ENCODE data around the gene PRPF8.
A peak's percentile ranks its signal among the peaks of the same experiment; 100 is the strongest.
"Not testable (repeated sequence)": the region's sequence is repeated elsewhere in the genome, so short reads cannot be mapped to it uniquely, and the experiment has no call there.

Gene PRPF8

DNA sequence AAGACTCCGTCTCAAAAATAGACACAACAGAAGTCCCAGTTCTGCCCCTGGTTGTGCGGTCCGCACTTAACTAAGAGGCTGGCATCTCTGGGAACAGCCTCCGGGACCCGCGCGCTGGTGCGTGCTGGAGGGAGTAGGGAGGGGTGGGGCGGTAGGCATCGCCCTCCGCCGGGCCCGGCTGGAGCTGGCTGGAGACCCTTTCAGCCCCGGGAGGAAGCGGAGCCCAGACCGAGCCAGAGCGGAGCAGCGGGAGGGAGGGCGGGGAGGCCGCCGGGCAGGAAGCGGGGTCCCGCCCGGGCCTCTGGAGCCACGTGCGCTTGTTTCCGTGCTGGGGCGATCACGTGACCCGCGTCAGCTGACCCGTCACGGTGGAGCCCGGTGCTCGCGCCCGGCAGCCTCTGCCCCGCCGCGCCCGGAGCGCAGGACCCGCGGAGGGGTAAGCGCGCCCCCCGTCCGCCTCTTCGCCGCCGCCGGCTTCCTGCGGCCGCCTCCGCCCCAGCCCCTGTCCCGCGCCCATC lies 39.7 kb upstream of the PRPF8 start, which contains the start of gene WDR81:
Gene WDR81 (plus strand): TSS at position 354 of the 518 bp plus-strand sequence. CDS start 256 bp downstream, outside the sequence.
- Histone ChIP-seq H4K20me1 (ENCODE audit: insufficient read depth, low read length) (no peaks in the 10 kb centered on the region), H3K9me2 (ENCODE audit: low read depth, low read length) (no peaks in the 10 kb centered on the region), H3K27ac (ENCODE audit: low read depth, low read length, poor library complexity, severe bottlenecking) (peak within 1 kb of the TSS; percentile 93), H3K9me3 (ENCODE audit: low read length) (no peaks in the 10 kb centered on the region), H3K27me3 (ENCODE audit: insufficient read depth, low read length) (no peaks in the 10 kb centered on the region), H3K79me2 (ENCODE audit: insufficient read depth, low read length) (no peaks in the 10 kb centered on the region), H3K4me2 (ENCODE audit: low read length) (peak within 1 kb of the TSS; percentile 95), H3K36me3 (ENCODE audit: insufficient read depth, low read length) (peaks cover 11% of the 10 kb centered on the region; the same call in 1 of the 2 replicates), H3K4me1 (ENCODE audit: insufficient read depth, low read length, severe bottlenecking) (peaks cover 77% of the 10 kb centered on the region), H2AFZ (ENCODE audit: low read length) (no peak within 1 kb of the TSS), H3F3A (ENCODE audit: insufficient read depth, low read length) (no peaks in the 10 kb centered on the region; the same call in 1 of the 2 replicates), H3K9ac (ENCODE audit: low read length) (peak within 1 kb of the TSS; percentile 86), H3K4me3 (ENCODE audit: low read depth, low read length, poor library complexity, severe bottlenecking) (peak within 1 kb of the TSS; percentile 88)
- TF ChIP-seq CTCF (IDR thresholded peaks at IDR 0.05; ENCODE audit: low read length) (no peak), EZH2 (IDR thresholded peaks at IDR 0.05; ENCODE audit: borderline replicate concordance, low read length) (no peak)

DNA sequence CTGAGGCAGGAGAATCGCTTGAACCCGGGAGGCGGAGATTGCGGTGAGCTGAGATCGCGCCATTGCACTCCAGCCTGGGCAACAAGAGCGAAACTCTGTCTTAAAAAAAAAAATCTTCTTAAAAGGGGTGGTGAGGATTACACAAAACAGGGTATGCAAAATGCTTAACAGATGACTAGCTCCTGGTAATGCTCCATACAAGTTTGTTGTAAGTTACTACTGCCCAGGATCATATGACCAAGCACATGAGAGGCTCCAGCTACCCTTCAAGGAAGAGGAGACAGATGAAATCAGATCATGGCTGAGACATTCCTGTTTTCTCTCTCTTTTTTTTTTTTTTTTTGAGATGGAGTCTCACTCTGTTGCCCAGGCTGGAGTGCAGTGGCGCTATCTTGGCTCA lies 37.4 kb upstream of the PRPF8 start:
- H4K20me1 ChIP-seq (ENCODE audit: insufficient read depth, low read length); H3K4me3 ChIP-seq (ENCODE audit: low read depth, low read length, poor library complexity, severe bottlenecking); H3K27me3 ChIP-seq (ENCODE audit: insufficient read depth, low read length); H3K79me2 ChIP-seq (ENCODE audit: insufficient read depth, low read length); H3K9me3 ChIP-seq (ENCODE audit: low read length); H3K9me2 ChIP-seq (ENCODE audit: low read depth, low read length); H3K4me2 ChIP-seq (ENCODE audit: low read length); H3F3A ChIP-seq (ENCODE audit: insufficient read depth, low read length); H2AFZ ChIP-seq (ENCODE audit: low read length); H3K9ac ChIP-seq (ENCODE audit: low read length): not testable (repeated sequence)
- H3K27ac ChIP-seq (ENCODE audit: low read depth, low read length, poor library complexity, severe bottlenecking), result peak overlapping the region; percentile 93
- H3K36me3 ChIP-seq (ENCODE audit: insufficient read depth, low read length), result peaks cover 10% of the 10 kb centered on the region; the same call in 1 of the 2 replicates
- H3K4me1 ChIP-seq (ENCODE audit: insufficient read depth, low read length, severe bottlenecking), result peaks cover 69% of the 10 kb centered on the region

DNA sequence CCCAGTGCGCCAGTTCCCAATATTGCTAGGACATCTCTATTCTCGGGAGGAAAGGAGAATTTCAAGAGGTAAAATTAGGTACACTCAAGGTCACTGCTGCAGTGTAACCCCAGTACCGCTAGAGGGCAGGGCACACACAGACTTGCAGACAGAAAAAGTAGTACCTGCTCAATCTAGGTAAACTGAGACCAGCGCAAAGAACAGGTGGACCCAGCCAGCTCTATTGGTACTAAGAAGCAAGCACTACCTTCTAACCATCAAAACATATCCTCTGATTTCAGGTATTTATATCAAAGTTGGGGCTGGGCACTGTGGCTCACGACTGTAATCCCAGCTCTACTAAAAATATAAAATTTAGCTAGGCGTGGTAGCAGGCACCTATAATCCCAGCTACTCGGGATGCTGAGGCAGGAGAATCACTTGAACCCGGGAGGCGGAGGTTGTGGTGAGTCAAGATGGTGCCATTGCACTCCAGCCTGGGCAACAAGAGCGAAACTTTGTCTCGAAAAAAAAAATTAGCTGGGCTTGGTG lies 36.3 kb upstream of the PRPF8 start:
- Histone ChIP-seq H3K36me3 (ENCODE audit: insufficient read depth, low read length) (no peaks in the 10 kb centered on the region), H3K4me1 (ENCODE audit: insufficient read depth, low read length, severe bottlenecking) (peaks cover 64% of the 10 kb centered on the region), H3K79me2 (ENCODE audit: insufficient read depth, low read length) (no peaks in the 10 kb centered on the region), H2AFZ (ENCODE audit: low read length) (no peak overlapping the region), H3K27me3 (ENCODE audit: insufficient read depth, low read length) (no peaks in the 10 kb centered on the region), H4K20me1 (ENCODE audit: insufficient read depth, low read length) (no peaks in the 10 kb centered on the region), H3K4me3 (ENCODE audit: low read depth, low read length, poor library complexity, severe bottlenecking) (peak overlapping the region; percentile 43), H3K9ac (ENCODE audit: low read length) (peak overlapping the region; percentile 11; the same call in 1 of the 2 replicates), H3K9me3 (ENCODE audit: low read length) (no peaks in the 10 kb centered on the region), H3K4me2 (ENCODE audit: low read length) (peak overlapping the region; percentile 56), H3K27ac (ENCODE audit: low read depth, low read length, poor library complexity, severe bottlenecking) (peak overlapping the region; percentile 93), H3F3A (ENCODE audit: insufficient read depth, low read length) (no peaks in the 10 kb centered on the region; the same call in 1 of the 2 replicates), H3K9me2 (ENCODE audit: low read depth, low read length) (no peaks in the 10 kb centered on the region)
- TF ChIP-seq EZH2 (IDR thresholded peaks at IDR 0.05; ENCODE audit: borderline replicate concordance, low read length) (no peak), CTCF (IDR thresholded peaks at IDR 0.05; ENCODE audit: low read length) (peak; percentile 98)
